Smooth muscle cell (in vitro differentiated cells): ENCODE results near the gene ZCCHC24. TPM values are rescaled to one million over a fixed set of nuclear protein-coding genes. Genes with fewer than 3 reads are reported as not detected.

ENCODE experiments used
- DNase-seq: peaks from one replicate; lab custom pipeline; 2025; ENCODE audit not compliant: unreplicated experiment; lab: John Stamatoyannopoulos, UW
- H2AFZ ChIP-seq: fragments of 200-600 bp; sonication (generic); 2 replicates; pipeline ENCODE4 v1.6.0; 2016; ENCODE audit warnings: antibody characterized with exemption, low read depth, mild to moderate bottlenecking
- H3F3A ChIP-seq: fragments of 200-600 bp; sonication (generic); 2 replicates; pipeline ENCODE4 v1.6.0; 2017; ENCODE audit warnings: antibody characterized with exemption, low read depth
- H3K27ac ChIP-seq: fragments of 200-600 bp; sonication (generic); 2 replicates; pipeline ENCODE4 v1.5.1; 2016; ENCODE audit warnings: low read depth, mild to moderate bottlenecking
- H3K27me3 ChIP-seq: fragments of 200-600 bp; sonication (generic); 2 replicates; pipeline ENCODE4 v1.6.1; 2016; ENCODE audit warnings: low read depth, mild to moderate bottlenecking
- H3K36me3 ChIP-seq: fragments of 200-600 bp; sonication (generic); 2 replicates; pipeline ENCODE4 v1.5.1; 2016; ENCODE audit warnings: low read depth
- H3K4me1 ChIP-seq: fragments of 200-600 bp; sonication (generic); 2 replicates; pipeline ENCODE4 v1.5.1; 2016; ENCODE audit warnings: low read depth
- H3K4me2 ChIP-seq: fragments of 200-600 bp; sonication (generic); 2 replicates; pipeline ENCODE4 v1.6.0; 2016; ENCODE audit warnings: mild to moderate bottlenecking
- H3K4me3 ChIP-seq: fragments of 200-600 bp; sonication (generic); 2 replicates; pipeline ENCODE4 v1.5.1; 2016; ENCODE audit warnings: mild to moderate bottlenecking
- H3K79me2 ChIP-seq: fragments of 200-600 bp; sonication (generic); 2 replicates; pipeline ENCODE4 v1.6.0; 2016; ENCODE audit warnings: low read depth, mild to moderate bottlenecking
- H3K9ac ChIP-seq: fragments of 200-600 bp; sonication (generic); 2 replicates; pipeline ENCODE4 v1.6.0; 2016; ENCODE audit warnings: low read depth
- H3K9me3 ChIP-seq: fragments of 200-600 bp; sonication (generic); replicated peaks from 2 replicates; pipeline ENCODE4 v1.5.1; 2016; ENCODE audit warnings: low read depth
- H4K20me1 ChIP-seq: fragments of 200-600 bp; sonication (generic); 2 replicates; pipeline ENCODE4 v1.6.0; 2016; ENCODE audit warnings: low read depth
- WGBS: methylation state at CpG from one replicate; pipeline ENCODE4 v1.1.7; 2016; ENCODE audit warnings: low lambda C conversion rate; 5-methylcytosine and 5-hydroxymethylcytosine counted together
- polyA plus RNA-seq: library from polyadenylated mRNA; unstranded; fragments of >200 nt; fragmentation: Nextera tagmentation; extraction: Ambion mirVana; gene quantifications from 2 replicates; pipeline ENCODE4 v1.2.1, GENCODE V29; 2016
- total RNA-seq: library from RNA; depleted of rRNA; stranded (reverse); fragments of >200 nt; gene quantifications from 2 replicates; pipeline ENCODE4 v1.2.3, GENCODE V29; 2014
- TF ChIP-seq, protein P1 (sequence below): fragments of 200-600 bp; sonication (generic); IDR thresholded peaks from 2 replicates; pipeline ENCODE4 v1.5.1; 2017; ENCODE audit warnings: borderline replicate concordance, mild to moderate bottlenecking, antibody characterized with exemption; ENCODE audit not compliant: insufficient read depth, poor library complexity, severe bottlenecking

ZCCHC24 gene
- total and polyA plus RNA-seq, 2 experiments from 2014 or later: 21.9 to 52.1 TPM

DNA sequence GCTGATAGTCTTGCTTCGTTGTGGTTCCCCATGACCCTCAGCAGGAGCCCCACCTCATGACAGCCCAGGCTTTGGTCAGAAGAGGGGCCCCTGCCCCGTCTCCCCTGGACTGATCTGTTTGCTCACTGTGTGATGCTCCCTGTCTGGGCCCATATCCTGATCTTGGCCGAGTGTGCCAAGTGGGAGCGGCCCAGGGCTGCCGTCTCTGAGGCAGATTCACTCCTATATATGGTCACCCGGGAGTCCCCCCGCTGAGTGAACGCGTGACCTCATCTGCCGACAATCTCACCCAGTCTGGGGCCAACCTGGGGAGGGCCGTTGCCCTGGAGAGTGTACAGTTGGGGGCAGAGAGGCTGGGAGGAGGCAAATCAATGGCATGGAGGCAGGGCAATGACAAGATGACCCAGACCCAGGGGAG, 63.6 kb downstream of the ZCCHC24 start:
- Histone ChIP-seq H2AFZ (no peak overlapping the region), H3K9ac (peak overlapping the region; percentile 63), H3F3A (peaks cover 20% of the 10 kb centered on the region), H3K27me3 (no peaks in the 10 kb centered on the region), H4K20me1 (no peaks in the 10 kb centered on the region), H3K4me2 (peak overlapping the region; percentile 65), H3K9me3 (no peaks in the 10 kb centered on the region), H3K4me1 (no peaks in the 10 kb centered on the region), H3K79me2 (no peaks in the 10 kb centered on the region), H3K36me3 (no peaks in the 10 kb centered on the region), H3K27ac (peak overlapping the region; percentile 90), H3K4me3 (no peak overlapping the region)
- WGBS: 26% methylated on average over 11 of the region's 11 CpGs
- TF ChIP-seq, protein P1, sequence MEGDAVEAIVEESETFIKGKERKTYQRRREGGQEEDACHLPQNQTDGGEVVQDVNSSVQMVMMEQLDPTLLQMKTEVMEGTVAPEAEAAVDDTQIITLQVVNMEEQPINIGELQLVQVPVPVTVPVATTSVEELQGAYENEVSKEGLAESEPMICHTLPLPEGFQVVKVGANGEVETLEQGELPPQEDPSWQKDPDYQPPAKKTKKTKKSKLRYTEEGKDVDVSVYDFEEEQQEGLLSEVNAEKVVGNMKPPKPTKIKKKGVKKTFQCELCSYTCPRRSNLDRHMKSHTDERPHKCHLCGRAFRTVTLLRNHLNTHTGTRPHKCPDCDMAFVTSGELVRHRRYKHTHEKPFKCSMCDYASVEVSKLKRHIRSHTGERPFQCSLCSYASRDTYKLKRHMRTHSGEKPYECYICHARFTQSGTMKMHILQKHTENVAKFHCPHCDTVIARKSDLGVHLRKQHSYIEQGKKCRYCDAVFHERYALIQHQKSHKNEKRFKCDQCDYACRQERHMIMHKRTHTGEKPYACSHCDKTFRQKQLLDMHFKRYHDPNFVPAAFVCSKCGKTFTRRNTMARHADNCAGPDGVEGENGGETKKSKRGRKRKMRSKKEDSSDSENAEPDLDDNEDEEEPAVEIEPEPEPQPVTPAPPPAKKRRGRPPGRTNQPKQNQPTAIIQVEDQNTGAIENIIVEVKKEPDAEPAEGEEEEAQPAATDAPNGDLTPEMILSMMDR: no peak
- DNase-seq: peak; percentile 58

- Histone ChIP-seq H3K4me3 (no peak overlapping the region), H3F3A (peaks cover 20% of the 10 kb centered on the region), H3K9ac (no peak overlapping the region), H3K9me3 (no peaks in the 10 kb centered on the region), H3K27ac (peak overlapping the region; percentile 90), H3K4me1 (no peaks in the 10 kb centered on the region), H3K27me3 (no peaks in the 10 kb centered on the region), H3K79me2 (no peaks in the 10 kb centered on the region), H4K20me1 (no peaks in the 10 kb centered on the region), H3K4me2 (peak overlapping the region; percentile 56), H3K36me3 (no peaks in the 10 kb centered on the region), H2AFZ (no peak overlapping the region)
- TF ChIP-seq, protein P1: no peak
- no peak for DNase-seq
- 73% methylated on average over 9 of the region's 9 CpGs for WGBS
Measured at GRCh38 chr10:79380946-79381721, 64.3 kb downstream of the ZCCHC24 start.

DNA sequence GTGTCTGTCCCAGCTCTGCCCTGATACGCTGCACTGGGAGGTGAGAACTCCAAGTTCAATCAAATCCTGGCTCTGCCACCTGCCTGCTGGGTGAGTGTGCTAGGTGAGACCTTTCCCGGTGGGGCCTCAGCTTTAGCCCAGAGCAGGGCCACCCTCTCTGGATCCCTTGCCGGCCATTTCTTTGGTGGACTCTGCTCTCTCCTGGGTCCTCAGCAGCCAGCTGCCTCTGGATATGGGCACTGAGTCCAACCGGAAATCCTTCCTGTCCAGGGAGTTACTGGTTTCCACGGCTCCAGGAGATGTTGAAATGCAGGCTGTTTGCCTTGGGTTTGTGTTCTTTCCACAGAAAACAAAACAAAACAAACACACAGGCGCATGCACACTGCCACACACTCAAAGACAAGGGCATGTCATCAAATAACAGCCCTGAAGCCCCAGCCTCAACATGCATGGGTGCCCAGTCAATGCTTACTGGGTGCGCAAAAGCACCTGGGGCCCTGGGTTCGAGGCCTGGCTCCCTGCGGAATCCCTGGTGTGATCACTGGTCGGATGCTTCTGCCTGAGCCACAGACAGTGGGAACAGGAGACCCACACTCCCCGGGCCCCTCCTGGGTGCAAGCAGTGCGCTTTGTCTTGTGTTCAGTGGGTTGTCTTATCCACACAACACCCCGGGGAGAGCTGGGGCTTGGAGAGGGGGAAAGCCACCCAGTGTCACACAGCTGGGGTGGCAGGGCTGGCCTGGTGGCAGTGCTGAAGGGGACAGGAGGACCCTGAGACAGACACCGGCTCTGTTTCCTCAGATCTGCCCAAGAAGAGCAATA, 65.1 kb downstream of the ZCCHC24 start:
- H4K20me1 ChIP-seq: no peaks in the 10 kb centered on the region
- H3K27me3 ChIP-seq: no peaks in the 10 kb centered on the region
- H3K27ac ChIP-seq: peak overlapping the region; percentile 90
- H3K9me3 ChIP-seq: no peaks in the 10 kb centered on the region
- H3K4me2 ChIP-seq: peak overlapping the region; percentile 56
- no peak overlapping the region for H2AFZ ChIP-seq
- H3K36me3 ChIP-seq: no peaks in the 10 kb centered on the region
- H3F3A ChIP-seq: peaks cover 20% of the 10 kb centered on the region
- no peaks in the 10 kb centered on the region for H3K4me1 ChIP-seq
- H3K4me3 ChIP-seq: no peak overlapping the region
- WGBS: 83% methylated on average over 14 of the region's 14 CpGs
- no peak for DNase-seq
- H3K9ac ChIP-seq: peak overlapping the region; percentile 28
- H3K79me2 ChIP-seq: no peaks in the 10 kb centered on the region
- TF ChIP-seq, protein P1: no peak
